Measurements from ENCODE around the gene RPLP1.

RPLP1 gene

GRCh38 chr15:69496001-69496400 lies 43.4 kb downstream of the RPLP1 start:
- no peak for DNase-seq (ENCODE audit: low spot score)
- no peak for FAIRE-seq

GRCh38 chr15:69497076-69497475 lies 44.5 kb downstream of the RPLP1 start:
- no peak for DNase-seq (ENCODE audit: low spot score)
- FAIRE-seq: no peak

GRCh38 chr15:69497667-69498066 lies 45.0 kb downstream of the RPLP1 start:
- DNase-seq (ENCODE audit: low spot score) (no peak), FAIRE-seq (peak; percentile 68)

- peak; percentile 92 for FAIRE-seq
- DNase-seq (ENCODE audit: low spot score): no peak
Measured at GRCh38 chr15:69498282-69498681, 45.7 kb downstream of the RPLP1 start.

- FAIRE-seq (no peak), DNase-seq (ENCODE audit: low spot score) (no peak)
Measured at GRCh38 chr15:69498987-69499386, 46.4 kb downstream of the RPLP1 start.

- DNase-seq (ENCODE audit: low spot score) (no peak), FAIRE-seq (no peak)
Measured at GRCh38 chr15:69499521-69500211, 47.0 kb downstream of the RPLP1 start.

GRCh38 chr15:69500339-69500738 lies 47.7 kb downstream of the RPLP1 start:
- DNase-seq (ENCODE audit: low spot score) (no peak), FAIRE-seq (no peak)

GRCh38 chr15:69501456-69501855 lies 48.8 kb downstream of the RPLP1 start:
- FAIRE-seq (no peak), DNase-seq (ENCODE audit: low spot score) (no peak)

- DNase-seq (ENCODE audit: low spot score): no peak
Measured at GRCh38 chr15:69502470-69503045, 49.9 kb downstream of the RPLP1 start.

GRCh38 chr15:69504352-69505040 lies 51.9 kb downstream of the RPLP1 start:
- no peak for FAIRE-seq
- no peak for DNase-seq (ENCODE audit: low spot score)

More at GRCh38 chr15:69502470-69503045, 49.9 kb downstream of the RPLP1 start:
- no peak for FAIRE-seq

Data from urothelium cell line (cell line).